Superior temporal gyrus (tissue), 1 donor: ENCODE data around the gene TPT1.

ENCODE experiments used
- DNase-seq: peaks from one replicate; pipeline ENCODE4 v3.0.0-alpha.2; 2016; ENCODE audit errors: extremely low spot score

The TPT1 gene

GRCh38 chr13:45333977-45334922 lies 6.7 kb downstream of the TPT1 start:
- no peak for DNase-seq

DNA sequence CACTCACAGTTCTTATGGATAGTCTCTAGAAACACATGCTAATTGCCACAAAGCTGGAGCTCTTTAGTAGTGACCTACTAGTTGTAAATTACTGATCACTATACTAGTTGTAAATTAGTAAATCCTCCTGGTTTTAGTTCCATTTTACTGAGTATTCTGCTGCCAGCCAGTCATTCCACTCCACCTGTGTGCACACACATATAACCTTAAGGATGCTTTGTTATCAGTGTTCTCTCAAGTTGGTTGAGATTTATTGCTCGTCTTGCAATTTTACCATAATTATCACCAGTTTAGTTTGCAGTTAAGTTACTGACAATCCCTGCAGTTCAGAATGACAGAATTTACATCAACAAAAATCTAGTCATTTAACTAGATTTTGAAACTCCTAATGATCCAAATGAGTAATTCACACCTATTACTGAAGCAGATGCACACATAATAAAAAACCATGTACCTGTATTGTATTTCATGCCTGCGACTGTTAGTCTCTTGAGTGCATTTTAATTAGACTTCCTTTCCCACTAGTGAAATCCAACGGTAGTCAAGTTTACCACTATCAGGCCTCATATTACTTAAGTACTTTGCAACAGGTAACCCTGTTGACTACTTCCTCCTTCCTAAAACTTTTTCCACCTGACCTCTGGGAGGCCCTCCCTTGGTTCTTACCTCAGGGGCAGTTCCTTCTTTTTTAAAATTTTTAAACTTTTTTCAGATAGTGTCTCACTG lies 7.6 kb downstream of the TPT1 start:
- DNase-seq, result no peak

DNA sequence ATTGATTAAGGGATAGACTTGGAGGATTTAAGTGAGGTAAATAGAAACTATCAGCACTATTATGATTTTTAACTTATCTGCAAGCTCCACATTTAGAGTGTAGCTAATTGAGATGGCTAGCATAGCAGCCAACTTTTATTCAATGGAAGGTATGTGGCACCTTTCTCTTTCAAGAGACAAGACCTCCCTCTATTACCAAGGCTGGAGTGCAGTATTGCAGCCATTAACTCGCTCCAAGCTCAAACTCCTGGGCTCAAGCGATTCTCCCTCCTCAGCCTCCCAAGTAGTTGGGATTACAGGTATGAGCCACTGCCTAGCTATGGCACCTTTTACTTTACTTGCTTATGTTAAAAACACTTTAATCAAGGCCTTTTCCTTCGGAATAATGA lies 8.2 kb downstream of the TPT1 start:
- no peak for DNase-seq

DNA sequence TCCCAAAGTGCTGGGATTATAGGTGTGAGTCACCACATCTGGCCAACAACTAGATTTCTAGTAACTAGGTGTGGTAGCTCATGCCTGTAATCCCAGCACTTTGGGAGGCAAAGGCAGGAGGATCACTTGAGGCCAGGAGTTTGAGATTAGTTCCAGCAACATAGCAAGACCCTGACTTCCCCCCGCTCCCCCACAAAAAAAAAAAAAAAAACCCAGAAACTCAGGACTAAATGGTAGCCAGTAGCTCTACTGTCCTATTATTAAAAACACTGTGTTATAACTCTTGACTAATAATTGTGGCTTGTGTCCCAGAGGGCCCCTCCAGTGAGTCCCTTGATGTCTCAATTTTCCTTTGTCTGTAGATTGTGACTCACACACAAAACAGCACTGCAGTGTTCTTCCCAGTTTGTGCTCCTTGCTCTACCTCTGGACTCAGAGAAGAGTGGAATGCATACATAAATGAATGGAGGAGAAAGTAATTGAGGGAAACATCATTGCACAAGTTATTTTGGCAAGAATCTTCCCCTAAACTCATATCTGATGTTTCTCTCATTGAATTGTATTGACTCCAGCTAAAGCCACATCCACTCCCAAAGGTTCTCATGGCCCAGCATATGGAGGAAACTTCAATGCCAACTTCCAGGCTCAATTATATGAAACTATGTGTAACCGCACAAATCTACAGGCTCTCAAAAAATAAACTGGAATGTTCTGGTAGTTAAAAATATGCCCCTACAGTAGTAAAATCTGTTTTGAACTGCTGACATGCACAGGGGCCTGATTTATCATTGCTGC lies 8.8 kb downstream of the TPT1 start:
- DNase-seq, result no peak

GRCh38 chr13:45331692-45332035 lies 9.3 kb downstream of the TPT1 start:
- DNase-seq, result no peak

- peak; percentile 57 for DNase-seq
Measured at GRCh38 chr13:45331123-45331619, 9.8 kb downstream of the TPT1 start.

DNA sequence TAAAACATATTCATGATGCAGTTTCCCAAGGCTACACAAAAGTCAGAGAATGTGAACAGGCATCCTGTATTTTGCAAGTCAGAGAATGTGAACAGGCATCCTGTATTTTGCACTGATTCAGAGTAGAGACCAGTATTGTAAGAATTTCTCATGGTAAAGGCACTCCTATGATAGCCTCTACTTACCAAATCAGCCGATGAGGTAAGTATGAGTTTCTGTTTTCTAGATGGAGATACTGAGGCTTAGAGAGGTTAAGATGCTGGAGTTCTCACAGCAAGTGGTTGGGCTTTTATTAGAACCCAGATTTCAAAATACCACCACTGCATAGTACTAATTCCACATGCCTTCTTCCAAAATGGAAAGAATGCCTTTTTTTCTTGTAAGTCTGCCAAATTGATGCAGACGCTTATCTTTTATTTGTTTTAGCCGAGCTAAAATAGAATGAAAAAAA lies 12.3 kb downstream of the TPT1 start:
- DNase-seq, result no peak

GRCh38 chr13:45327253-45327955 lies 13.6 kb downstream of the TPT1 start:
- no peak for DNase-seq

GRCh38 chr13:45325806-45326205 lies 15.2 kb downstream of the TPT1 start:
- DNase-seq, result no peak

DNA sequence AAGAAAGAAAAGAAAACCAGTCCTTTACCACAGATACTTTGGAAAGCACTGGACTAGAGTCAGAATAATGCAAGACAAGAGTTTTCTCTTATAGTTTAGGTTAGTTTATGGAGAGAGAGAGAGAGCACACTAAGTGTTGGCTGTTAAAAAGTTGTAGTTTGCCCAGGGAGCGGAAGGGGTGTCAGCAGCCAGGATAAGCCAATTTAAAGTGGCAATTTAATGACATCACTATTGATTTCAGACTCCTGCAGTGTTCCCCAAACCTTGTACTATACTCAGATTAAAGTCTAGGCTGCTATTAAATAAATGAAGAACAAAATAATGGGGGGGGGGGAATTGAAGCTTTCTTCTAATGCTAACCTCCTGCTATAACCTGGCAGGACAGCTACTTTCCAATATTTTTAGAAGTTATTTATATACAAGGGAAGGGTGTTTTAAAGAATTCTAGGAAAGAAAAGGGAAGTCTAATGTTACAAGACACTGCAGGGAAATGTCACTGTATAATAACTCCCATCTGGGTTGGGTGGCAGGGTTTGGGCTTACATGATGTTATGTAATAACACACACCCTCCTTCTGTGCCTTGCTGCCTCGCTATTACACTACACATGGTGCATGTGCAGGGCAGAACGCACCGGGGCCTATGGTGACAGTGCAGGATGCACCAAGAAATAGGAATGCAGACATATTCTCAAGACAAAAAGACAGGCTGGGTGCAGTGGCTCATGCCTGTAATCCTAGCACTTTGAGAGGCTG lies 19.9 kb downstream of the TPT1 start:
- no peak for DNase-seq

DNA sequence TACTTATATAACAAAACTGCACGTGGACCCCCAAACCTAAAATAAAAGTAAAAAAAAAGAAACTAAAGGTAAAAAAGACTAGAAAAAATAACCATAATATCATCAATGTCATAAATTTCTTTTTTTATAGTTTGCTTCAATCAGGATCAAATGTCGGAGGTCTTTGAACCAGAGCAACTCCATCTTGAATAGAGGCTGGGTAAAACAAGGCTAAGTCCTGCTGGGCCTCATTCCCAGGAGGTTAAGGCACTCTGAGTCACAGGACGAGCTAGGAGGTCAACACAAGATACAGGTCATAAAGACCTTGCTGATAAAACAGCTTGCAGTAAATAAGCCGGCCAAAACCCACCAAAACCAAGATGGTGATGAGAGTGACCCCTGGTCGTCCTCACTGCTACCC lies 24.0 kb downstream of the TPT1 start:
- DNase-seq, result no peak

DNA sequence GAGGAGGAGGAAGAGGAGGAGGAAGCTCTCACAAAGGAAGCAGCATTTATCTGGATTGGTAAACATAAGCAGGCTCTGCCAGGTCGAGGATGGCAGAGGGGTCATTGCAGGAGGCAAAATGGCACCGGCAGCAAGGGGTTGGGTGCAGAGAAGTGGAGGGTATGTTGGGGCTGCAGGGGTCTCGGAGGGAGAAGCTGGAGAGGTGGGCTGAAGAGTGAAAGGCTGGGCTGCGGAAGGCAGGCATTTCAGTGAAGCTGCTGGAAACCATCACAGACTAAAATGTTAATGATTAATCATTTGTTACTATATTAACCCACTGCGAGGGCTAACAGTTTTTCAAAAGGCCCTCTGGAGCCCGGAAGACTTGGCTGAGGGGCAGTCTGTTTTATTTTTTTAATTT lies 24.6 kb downstream of the TPT1 start:
- DNase-seq, result no peak

DNA sequence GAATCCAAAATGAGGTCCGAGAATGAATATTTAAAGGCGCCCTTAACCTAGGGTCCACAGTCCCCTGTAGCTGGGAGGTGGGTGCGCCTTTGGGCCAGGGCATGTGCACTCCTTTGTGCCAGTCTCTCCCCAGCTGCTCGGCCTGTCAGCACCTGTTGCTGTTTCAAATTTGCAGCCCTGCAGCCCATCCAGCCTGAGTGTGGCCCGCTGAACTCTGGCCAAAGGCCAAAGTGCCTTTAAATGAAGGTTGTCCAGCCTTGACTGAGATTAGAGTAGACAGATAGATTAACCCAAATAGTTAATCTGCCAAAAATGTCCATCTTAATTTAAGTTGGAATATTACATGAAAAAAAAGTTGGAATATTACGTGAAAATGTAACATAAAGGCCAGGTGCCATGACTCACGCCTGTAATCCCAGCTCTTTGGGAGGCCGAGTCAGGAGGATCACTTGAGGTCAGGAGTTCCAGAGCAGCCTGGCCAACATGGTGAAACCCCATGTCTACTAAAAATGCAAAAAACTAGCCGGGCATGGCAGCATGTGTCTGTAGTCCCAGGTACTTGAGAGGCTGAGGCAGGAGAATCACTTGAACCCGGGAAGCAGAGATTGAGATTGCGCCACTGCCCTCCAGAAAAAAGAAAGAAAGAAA lies 25.3 kb downstream of the TPT1 start:
- no peak for DNase-seq

- no peak for DNase-seq
Measured at GRCh38 chr13:45314822-45315221, 26.2 kb downstream of the TPT1 start.

DNA sequence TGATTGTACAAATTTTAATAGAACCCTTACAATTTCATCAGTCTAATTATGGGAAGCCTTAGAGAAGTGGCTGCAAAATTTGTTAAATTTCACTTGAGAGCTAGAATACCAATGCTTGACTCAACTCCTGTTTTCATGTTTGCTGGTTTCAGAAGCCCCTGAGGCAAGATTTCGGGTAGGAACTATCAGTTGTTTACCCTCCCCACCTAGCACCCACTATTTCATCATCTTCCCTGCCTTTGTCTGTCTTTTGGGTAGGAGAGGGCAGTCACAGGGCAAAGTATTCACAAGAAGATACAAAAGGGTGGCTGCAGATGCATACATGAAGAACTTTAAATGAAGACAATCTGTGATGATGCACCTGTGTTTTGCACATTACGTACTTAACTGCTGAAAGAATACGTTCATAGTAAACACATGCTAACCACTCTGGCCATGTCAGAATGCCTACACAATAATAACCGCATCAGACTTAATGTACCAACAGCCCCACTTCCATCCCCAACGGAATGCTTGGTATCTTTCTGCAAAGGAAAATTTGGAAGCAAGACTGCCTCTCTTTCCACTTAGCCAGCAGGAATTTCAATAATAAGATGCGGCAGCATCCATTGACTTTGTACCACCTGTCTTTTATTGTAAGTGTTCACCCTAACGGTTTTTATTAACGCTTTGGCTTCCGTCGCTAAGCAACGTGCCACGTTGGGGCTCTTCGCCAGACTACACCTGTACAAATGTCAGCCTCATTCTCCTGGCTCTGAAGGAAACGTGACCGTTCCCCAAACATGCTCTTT lies 30.4 kb downstream of the TPT1 start:
- DNase-seq, result no peak

- no peak for DNase-seq
Measured at GRCh38 chr13:45306966-45307365, 34.0 kb downstream of the TPT1 start.

- no peak for DNase-seq
Measured at GRCh38 chr13:45305079-45305478, 35.9 kb downstream of the TPT1 start.

GRCh38 chr13:45303866-45304265 lies 37.1 kb downstream of the TPT1 start:
- DNase-seq, result no peak

DNA sequence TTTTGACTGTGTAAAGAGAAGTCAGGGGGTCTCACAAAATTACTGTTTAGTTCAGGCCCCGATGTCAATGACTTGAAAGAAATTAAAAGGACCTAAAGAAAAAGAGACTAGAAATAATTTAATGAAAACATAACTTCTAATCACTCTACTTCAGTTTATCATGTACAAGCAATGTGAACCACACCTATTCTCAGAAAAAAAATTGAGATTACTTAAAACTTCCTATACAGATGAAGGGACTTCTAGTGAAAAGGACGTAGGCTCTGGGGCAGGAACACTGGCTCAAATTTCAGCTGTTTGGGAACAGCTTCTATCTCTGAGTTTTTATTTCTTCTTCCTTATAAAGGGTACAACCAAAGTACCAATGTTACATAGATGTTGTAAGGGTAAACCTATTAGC lies 38.0 kb downstream of the TPT1 start:
- DNase-seq, result no peak
